Thoracic aorta (tissue), 2 donors: ENCODE data around the gene TEAD1. TPM values are rescaled to one million over a fixed set of nuclear protein-coding genes. Genes with fewer than 3 reads are reported as not detected.

Experiments
- ATAC-seq: fragments of 150-250 bp; one replicate; pipeline ENCODE4 v1.8.0; 2017; ENCODE audit warnings: low read depth; ENCODE audit not compliant: insufficient number of reproducible peaks, low FRiP score
- DNase-seq: peaks from one replicate; pipeline ENCODE4 v3.0.0-alpha.2; 2020; ENCODE audit warnings: low spot score
- H3K27ac ChIP-seq, 2 donors: fragments of 200-600 bp; sonication (generic); 1 replicate in 1 of 2; 2 replicates in 1 of 2; pipeline ENCODE4 v1.5.1; 2016; ENCODE audit warnings: mild to moderate bottlenecking in 2 of 2, moderate library complexity in 2 of 2
- H3K27me3 ChIP-seq: fragments of 200-600 bp; sonication (generic); replicated peaks from 2 replicates; pipeline ENCODE4 v1.6.0; 2016; ENCODE audit warnings: mild to moderate bottlenecking; ENCODE audit not compliant: insufficient read depth
- H3K36me3 ChIP-seq: fragments of 200-600 bp; sonication (generic); one replicate; pipeline ENCODE4 v1.5.1; 2016
- H3K4me1 ChIP-seq, 2 donors: fragments of 200-600 bp; sonication (generic); 1 replicate in 1 of 2; 2 replicates in 1 of 2; pipeline versions ENCODE4 v1.5.1 to v1.6.0; 2016; ENCODE audit warnings: low read depth in 2 of 2, mild to moderate bottlenecking in 1 of 2; ENCODE audit not compliant: control insufficient read depth in 1 of 2
- H3K4me3 ChIP-seq: fragments of 200-600 bp; sonication (generic); 2 replicates; pipeline ENCODE4 v1.5.1; 2016; ENCODE audit warnings: mild to moderate bottlenecking
- H3K9me3 ChIP-seq: fragments of 200-600 bp; sonication (generic); 2 replicates; pipeline ENCODE4 v1.5.1; 2016
- CTCF ChIP-seq: fragments of 200-600 bp; sonication (generic); IDR thresholded peaks from one replicate; pipeline ENCODE4 v1.5.1; 2019; ENCODE audit warnings: antibody characterized with exemption
- total RNA-seq, 2 donors: library from RNA; depleted of rRNA; stranded (reverse); fragments of >200 nt; gene quantifications; one replicate each; pipeline versions ENCODE4 v1.1.0 to v1.2.3, GENCODE V29; 2016

Gene TEAD1
- total RNA-seq, 2 donors from 2014 or later: 57.3 to 164 TPM

- H3K27me3 ChIP-seq: no peaks in the 10 kb centered on the region
- no peak for TF ChIP-seq CTCF
- H3K4me1 ChIP-seq: peaks cover 24 to 64% of the 10 kb centered on the region in 2 donors
- H3K27ac ChIP-seq: peak overlapping the region in 1 of 2 donors; percentile 78
- no peak for ATAC-seq
- H3K9me3 ChIP-seq: no peaks in the 10 kb centered on the region
- no peaks in the 10 kb centered on the region for H3K36me3 ChIP-seq
- H3K4me3 ChIP-seq: no peak overlapping the region
- DNase-seq: no peak
Observed at GRCh38 chr11:12687740-12688139, 13.5 kb downstream of the TEAD1 start.

GRCh38 chr11:12689029-12689755 is 15.0 kb downstream of the TEAD1 start:
- no peaks in the 10 kb centered on the region for H3K27me3 ChIP-seq
- ATAC-seq (no peak), DNase-seq (no peak)
- peaks cover 34 to 76% of the 10 kb centered on the region in 2 donors for H3K4me1 ChIP-seq
- no peak for TF ChIP-seq CTCF
- no peaks in the 10 kb centered on the region for H3K9me3 ChIP-seq
- no peak overlapping the region for H3K27ac ChIP-seq
- no peak overlapping the region for H3K4me3 ChIP-seq
- no peaks in the 10 kb centered on the region for H3K36me3 ChIP-seq

- TF ChIP-seq CTCF: no peak
Observed at GRCh38 chr11:12690663-12691062, 16.4 kb downstream of the TEAD1 start.

GRCh38 chr11:12691473-12691872 is 17.3 kb downstream of the TEAD1 start:
- DNase-seq (no peak), ATAC-seq (no peak)
- Histone ChIP-seq H3K9me3 (no peaks in the 10 kb centered on the region), H3K4me1 (peaks cover 45 to 80% of the 10 kb centered on the region in 2 donors), H3K27ac (peak overlapping the region; percentile 18 to 94), H3K4me3 (no peak overlapping the region), H3K27me3 (no peaks in the 10 kb centered on the region), H3K36me3 (no peaks in the 10 kb centered on the region)
- TF ChIP-seq CTCF: no peak

More at GRCh38 chr11:12690663-12691062, 16.4 kb downstream of the TEAD1 start:
- Histone ChIP-seq H3K27ac (no peak overlapping the region), H3K36me3 (no peaks in the 10 kb centered on the region), H3K4me3 (no peak overlapping the region), H3K9me3 (no peaks in the 10 kb centered on the region), H3K4me1 (peaks cover 49 to 80% of the 10 kb centered on the region in 2 donors), H3K27me3 (no peaks in the 10 kb centered on the region)
- DNase-seq: no peak
- ATAC-seq: no peak

GRCh38 chr11:12692229-12693075 is 18.2 kb downstream of the TEAD1 start:
- H3K4me3 ChIP-seq: peak overlapping the region; percentile 49
- ATAC-seq (peak; percentile 85), DNase-seq (peak; percentile 38)
- peaks cover 37 to 72% of the 10 kb centered on the region in 2 donors for H3K4me1 ChIP-seq
- no peak for TF ChIP-seq CTCF
- H3K27ac ChIP-seq: peak overlapping the region; percentile 88 to 94
- no peaks in the 10 kb centered on the region for H3K9me3 ChIP-seq
- no peaks in the 10 kb centered on the region for H3K36me3 ChIP-seq
- H3K27me3 ChIP-seq: no peaks in the 10 kb centered on the region
